HEK293 (cell line): ENCODE results near the gene SHC4.

ENCODE experiments used
- CTCF ChIA-PET: fragments of 350-600 bp; formaldehyde crosslinking; extraction: SDS; loops from one replicate; lab custom pipeline; 2021; ENCODE audit warnings: antibody characterized with exemption; lab: Yijun Ruan, JAX
- POLR2A ChIA-PET: fragments of 300-600 bp; formaldehyde crosslinking; extraction: SDS; loops from one replicate; lab custom pipeline; 2020; ENCODE audit warnings: antibody characterized with exemption, inconsistent platforms; lab: Yijun Ruan, JAX
- H3K27ac ChIP-seq: fragments of 200-500 bp; sonication (Bioruptor generic); 2 replicates; pipeline ENCODE4 v1.5.1; 2014; ENCODE audit warnings: low read depth, low read length, control low read depth, inconsistent platforms; ENCODE audit errors: extremely low read depth
- H3K36me3 ChIP-seq, 2 experiments: fragments of 200-500 bp in 1 of 2; sonication (Bioruptor generic) in 1 of 2; 1 replicate in 1 of 2; 2 replicates in 1 of 2; pipeline ENCODE4 v1.5.1; 2014 to 2017; ENCODE audit warnings: inconsistent platforms in 2 of 2, low read length in 2 of 2; ENCODE audit not compliant: control insufficient read depth in 2 of 2, insufficient read depth in 1 of 2
- H3K4me1 ChIP-seq: fragments of 200-500 bp; sonication (Bioruptor generic); 2 replicates; pipeline ENCODE4 v1.5.1; 2014; ENCODE audit warnings: mild to moderate bottlenecking, low read length, inconsistent platforms; ENCODE audit not compliant: control insufficient read depth, insufficient read depth
- H3K4me3 ChIP-seq: 2 replicates; pipeline ENCODE4 v1.5.1; 2011; ENCODE audit warnings: low read depth, mild to moderate bottlenecking, control low read depth, low read length, moderate library complexity
- H3K9me3 ChIP-seq: fragments of 200-500 bp; sonication (Bioruptor generic); 2 replicates; pipeline ENCODE4 v1.5.1; 2014; ENCODE audit warnings: low read depth, low read length, inconsistent platforms; ENCODE audit not compliant: control insufficient read depth, insufficient read depth
- ATF2 ChIP-seq: fragments of 450-650 bp; formaldehyde crosslinking; IDR thresholded peaks from 2 replicates; pipeline ENCODE4 v1.5.1; 2016; ENCODE audit warnings: missing biosample characterization, missing genetic modification characterization, low read depth
- IKZF3 ChIP-seq: fragments of 450-650 bp; IDR thresholded peaks from 2 replicates; pipeline ENCODE4 v1.5.0; 2018; ENCODE audit warnings: missing biosample characterization, mild to moderate bottlenecking, missing genetic modification characterization, moderate library complexity
- SCRT1 ChIP-seq: fragments of 450-650 bp; formaldehyde crosslinking; IDR thresholded peaks from 2 replicates; pipeline ENCODE4 v1.5.1; 2016; ENCODE audit warnings: missing biosample characterization, missing genetic modification characterization, borderline replicate concordance
- SCRT2 ChIP-seq: fragments of 450-650 bp; formaldehyde crosslinking; IDR thresholded peaks from 2 replicates; pipeline ENCODE4 v1.5.1; 2016; ENCODE audit warnings: missing biosample characterization, missing genetic modification characterization
- TCF7L2 ChIP-seq: IDR thresholded peaks from 2 replicates; pipeline ENCODE4 v1.6.1; 2011; ENCODE audit warnings: low read depth, mild to moderate bottlenecking, inconsistent platforms, low read length, moderate library complexity, borderline replicate concordance
- ZNF114 ChIP-seq: fragments of 450-650 bp; formaldehyde crosslinking; IDR thresholded peaks from 2 replicates; pipeline ENCODE4 v1.5.0; 2017; ENCODE audit warnings: missing biosample characterization, missing genetic modification characterization
- ZNF175 ChIP-seq: fragments of 450-650 bp; formaldehyde crosslinking; IDR thresholded peaks from 2 replicates; pipeline ENCODE4 v1.5.1; 2016; ENCODE audit warnings: missing biosample characterization, missing genetic modification characterization
- ZNF26 ChIP-seq: fragments of 450-650 bp; formaldehyde crosslinking; IDR thresholded peaks from 2 replicates; pipeline ENCODE4 v1.5.1; 2016; ENCODE audit warnings: missing biosample characterization, missing genetic modification characterization
- ZNF266 ChIP-seq: fragments of 450-650 bp; formaldehyde crosslinking; IDR thresholded peaks from 2 replicates; pipeline ENCODE4 v1.5.1; 2016; ENCODE audit warnings: missing biosample characterization, missing genetic modification characterization, low read depth
- ZNF350 ChIP-seq: fragments of 450-650 bp; formaldehyde crosslinking; IDR thresholded peaks from 2 replicates; pipeline ENCODE4 v1.5.0; 2017; ENCODE audit warnings: missing biosample characterization, mild to moderate bottlenecking, missing genetic modification characterization
- ZNF560 ChIP-seq: fragments of 450-650 bp; formaldehyde crosslinking; IDR thresholded peaks from 2 replicates; pipeline ENCODE4 v1.5.1; 2017; ENCODE audit warnings: missing biosample characterization, missing genetic modification characterization, borderline replicate concordance
- ZNF621 ChIP-seq: fragments of 450-650 bp; formaldehyde crosslinking; IDR thresholded peaks from 2 replicates; pipeline ENCODE4 v1.5.1; 2017; ENCODE audit warnings: missing biosample characterization, missing genetic modification characterization
- ZNF624 ChIP-seq: fragments of 450-650 bp; formaldehyde crosslinking; IDR thresholded peaks from 2 replicates; pipeline ENCODE4 v1.5.1; 2017; ENCODE audit warnings: missing biosample characterization, missing genetic modification characterization
- ZNF660 ChIP-seq: fragments of 450-650 bp; IDR thresholded peaks from 2 replicates; pipeline ENCODE4 v1.5.1; 2018; ENCODE audit warnings: missing biosample characterization, mild to moderate bottlenecking, missing genetic modification characterization
- ZNF830 ChIP-seq: fragments of 450-650 bp; IDR thresholded peaks from 2 replicates; pipeline ENCODE4 v1.5.0; 2018; ENCODE audit warnings: missing biosample characterization, missing genetic modification characterization, low read depth, mild to moderate bottlenecking, moderate library complexity
- ZNF837 ChIP-seq: fragments of 450-650 bp; formaldehyde crosslinking; IDR thresholded peaks from 2 replicates; pipeline ENCODE4 v1.5.1; 2016; ENCODE audit warnings: missing biosample characterization, missing genetic modification characterization
- ZSCAN4 ChIP-seq: fragments of 450-650 bp; formaldehyde crosslinking; IDR thresholded peaks from 2 replicates; pipeline ENCODE4 v1.5.1; 2017; ENCODE audit warnings: missing biosample characterization, missing genetic modification characterization
- ZXDB ChIP-seq: fragments of 450-650 bp; formaldehyde crosslinking; IDR thresholded peaks from 2 replicates; pipeline ENCODE4 v1.5.1; 2016; ENCODE audit warnings: missing biosample characterization, missing genetic modification characterization
- TF ChIP-seq, protein P1 (sequence below): fragments of 450-650 bp; formaldehyde crosslinking; IDR thresholded peaks from 2 replicates; pipeline ENCODE4 v1.5.1; 2017; ENCODE audit warnings: missing biosample characterization, missing genetic modification characterization
- TF ChIP-seq, protein P2 (sequence below): IDR thresholded peaks from 2 replicates; pipeline ENCODE4 v1.6.1; 2011; ENCODE audit warnings: mild to moderate bottlenecking, low read depth, low read length, borderline replicate concordance
- TF ChIP-seq, protein P3 (sequence below): fragments of 450-650 bp; formaldehyde crosslinking; IDR thresholded peaks from 2 replicates; pipeline ENCODE4 v1.5.1; 2016; ENCODE audit warnings: missing biosample characterization, missing genetic modification characterization

The SHC4 gene

DNA sequence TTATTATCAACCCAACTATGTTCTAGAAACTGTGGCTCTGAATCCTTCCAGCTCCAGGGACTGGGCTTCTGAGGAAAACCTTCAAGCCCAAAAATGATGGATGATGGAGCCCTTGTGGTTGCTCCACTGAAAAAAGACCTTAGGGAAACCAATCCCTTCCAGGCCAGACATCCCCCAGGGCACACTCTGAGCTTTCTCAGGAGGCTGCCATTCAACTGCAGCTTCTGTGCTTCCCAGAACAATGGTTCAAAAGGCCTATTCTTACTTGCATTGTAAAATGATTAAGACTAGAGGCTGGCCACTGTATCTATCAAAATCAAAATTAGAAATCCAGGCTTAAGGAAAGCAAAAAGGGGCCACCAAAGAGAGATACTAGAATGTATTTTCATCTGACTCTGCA is 58.5 kb downstream of the SHC4 start (continued):
- TF ChIP-seq ZNF560 (tag by site-specific recombination) (no peak), ZNF660 (tag by site-specific recombination) (no peak), ZNF266 (tag by site-specific recombination) (no peak), ZXDB (no peak), ZNF350 (no peak), ZNF837 (no peak), TCF7L2 (no peak), ZNF621 (no peak)
- TF ChIP-seq, protein P1, sequence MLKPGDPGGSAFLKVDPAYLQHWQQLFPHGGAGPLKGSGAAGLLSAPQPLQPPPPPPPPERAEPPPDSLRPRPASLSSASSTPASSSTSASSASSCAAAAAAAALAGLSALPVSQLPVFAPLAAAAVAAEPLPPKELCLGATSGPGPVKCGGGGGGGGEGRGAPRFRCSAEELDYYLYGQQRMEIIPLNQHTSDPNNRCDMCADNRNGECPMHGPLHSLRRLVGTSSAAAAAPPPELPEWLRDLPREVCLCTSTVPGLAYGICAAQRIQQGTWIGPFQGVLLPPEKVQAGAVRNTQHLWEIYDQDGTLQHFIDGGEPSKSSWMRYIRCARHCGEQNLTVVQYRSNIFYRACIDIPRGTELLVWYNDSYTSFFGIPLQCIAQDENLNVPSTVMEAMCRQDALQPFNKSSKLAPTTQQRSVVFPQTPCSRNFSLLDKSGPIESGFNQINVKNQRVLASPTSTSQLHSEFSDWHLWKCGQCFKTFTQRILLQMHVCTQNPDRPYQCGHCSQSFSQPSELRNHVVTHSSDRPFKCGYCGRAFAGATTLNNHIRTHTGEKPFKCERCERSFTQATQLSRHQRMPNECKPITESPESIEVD (tag by site-specific recombination), result no peak

GRCh38 chr15:48904758-48905157 is 59.0 kb downstream of the SHC4 start:
- no peak overlapping the region for H3K27ac ChIP-seq
- no peaks in the 10 kb centered on the region for H3K4me1 ChIP-seq
- no peaks in the 10 kb centered on the region for H3K9me3 ChIP-seq
- POLR2A ChIA-PET, result no interaction called here
- H3K36me3 ChIP-seq, result no peaks in the 10 kb centered on the region
- peak; percentile 77 for TF ChIP-seq ZSCAN4 (tag by site-specific recombination)
- TF ChIP-seq ZNF175 (tag by site-specific recombination), result no peak
- CTCF ChIA-PET, result no interaction called here
- no peak overlapping the region for H3K4me3 ChIP-seq

GRCh38 chr15:48899793-48900192 is 63.9 kb downstream of the SHC4 start:
- CTCF ChIA-PET, result interaction anchor here (1.2 kb wide), 1 partner anchor 9 kb away, joined by 3 read pairs; no protein-coding TSS in a partner anchor
- no peaks in the 10 kb centered on the region for H3K9me3 ChIP-seq
- TF ChIP-seq SCRT1 (tag by site-specific recombination) (no peak), ATF2 (tag by site-specific recombination) (peak; percentile 26; the same call in 1 of the 2 replicates), SCRT2 (tag by site-specific recombination) (peak; percentile 67)
- POLR2A ChIA-PET, result no interaction called here
- H3K27ac ChIP-seq, result no peak overlapping the region
- peaks cover 8% of the 10 kb centered on the region for H3K4me1 ChIP-seq
- H3K4me3 ChIP-seq, result no peak overlapping the region
- no peaks in the 10 kb centered on the region for H3K36me3 ChIP-seq

- CTCF ChIA-PET, result no interaction called here
- H3K36me3 ChIP-seq, result no peaks in the 10 kb centered on the region
- POLR2A ChIA-PET, result no interaction called here
- TF ChIP-seq, protein P2, sequence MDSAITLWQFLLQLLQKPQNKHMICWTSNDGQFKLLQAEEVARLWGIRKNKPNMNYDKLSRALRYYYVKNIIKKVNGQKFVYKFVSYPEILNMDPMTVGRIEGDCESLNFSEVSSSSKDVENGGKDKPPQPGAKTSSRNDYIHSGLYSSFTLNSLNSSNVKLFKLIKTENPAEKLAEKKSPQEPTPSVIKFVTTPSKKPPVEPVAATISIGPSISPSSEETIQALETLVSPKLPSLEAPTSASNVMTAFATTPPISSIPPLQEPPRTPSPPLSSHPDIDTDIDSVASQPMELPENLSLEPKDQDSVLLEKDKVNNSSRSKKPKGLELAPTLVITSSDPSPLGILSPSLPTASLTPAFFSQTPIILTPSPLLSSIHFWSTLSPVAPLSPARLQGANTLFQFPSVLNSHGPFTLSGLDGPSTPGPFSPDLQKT, result no peak
- TF ChIP-seq ZNF114 (tag by site-specific recombination), result no peak
- TF ChIP-seq, protein P3, sequence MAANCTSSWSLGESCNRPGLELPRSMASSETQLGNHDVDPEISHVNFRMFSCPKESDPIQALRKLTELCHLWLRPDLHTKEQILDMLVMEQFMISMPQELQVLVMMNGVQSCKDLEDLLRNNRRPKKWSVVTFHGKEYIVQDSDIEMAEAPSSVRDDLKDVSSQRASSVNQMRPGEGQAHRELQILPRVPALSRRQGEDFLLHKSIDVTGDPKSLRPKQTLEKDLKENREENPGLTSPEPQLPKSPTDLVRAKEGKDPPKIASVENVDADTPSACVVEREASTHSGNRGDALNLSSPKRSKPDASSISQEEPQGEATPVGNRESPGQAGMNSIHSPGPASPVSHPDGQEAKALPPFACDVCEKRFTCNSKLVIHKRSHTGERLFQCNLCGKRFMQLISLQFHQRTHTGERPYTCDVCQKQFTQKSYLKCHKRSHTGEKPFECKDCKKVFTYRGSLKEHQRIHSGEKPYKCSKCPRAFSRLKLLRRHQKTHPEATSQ, result no peak
- TF ChIP-seq IKZF3 (tag by site-specific recombination), result no peak
- no peak for TF ChIP-seq ZNF624 (tag by site-specific recombination)
- no peak for TF ChIP-seq ZNF26 (tag by site-specific recombination)
- TF ChIP-seq ZNF830 (tag by site-specific recombination), result no peak
- TF ChIP-seq, all 188 proteins: peak for 0
- H3K27ac ChIP-seq, result no peak overlapping the region
- H3K9me3 ChIP-seq, result no peaks in the 10 kb centered on the region
- H3K4me1 ChIP-seq, result peaks cover 8% of the 10 kb centered on the region
- H3K4me3 ChIP-seq, result no peak overlapping the region
These were observed 65.3 kb downstream of the SHC4 start for GRCh38 chr15:48898446-48898845.
